HG03354 (cell line): ENCODE data around the gene KNL1.
"Not testable (repeated sequence)": the region's sequence is repeated elsewhere in the genome, so short reads cannot be mapped to it uniquely, and the experiment has no call there.

ENCODE experiments used
- ATAC-seq: cut with Tn5 transposase; IDR thresholded peaks from one replicate; pipeline ENCODE4 v1.9.1; 2021; ENCODE audit warnings: mild to moderate bottlenecking; ENCODE audit not compliant: unreplicated experiment, poor library complexity, severe bottlenecking

The KNL1 gene

GRCh38 chr15:40593588-40594428 lies at the start of gene KNL1:
Gene KNL1, plus strand, starts transcription at chr15:40594249. Its CDS starts 8,683 bp downstream, at chr15:40602932.
- ATAC-seq, result peak; percentile 73

GRCh38 chr15:40545457-40545856 lies 48.6 kb upstream of the KNL1 start:
- ATAC-seq, result no peak

GRCh38 chr15:40548610-40549009 lies 45.4 kb upstream of the KNL1 start:
- ATAC-seq, result no peak

GRCh38 chr15:40549894-40550293 lies 44.2 kb upstream of the KNL1 start:
- ATAC-seq, result no peak

- peak; percentile 85 for ATAC-seq
These were observed 43.6 kb upstream of the KNL1 start for GRCh38 chr15:40550341-40551037.

- no peak for ATAC-seq
These were observed 39.9 kb upstream of the KNL1 start for GRCh38 chr15:40554161-40554525.

- ATAC-seq, result no peak
These were observed 38.2 kb upstream of the KNL1 start for GRCh38 chr15:40555876-40556275.

GRCh38 chr15:40558952-40559742 lies 34.9 kb upstream of the KNL1 start:
- ATAC-seq, result no peak

- ATAC-seq, result no peak
These were observed 31.4 kb upstream of the KNL1 start for GRCh38 chr15:40562691-40563090.

GRCh38 chr15:40563426-40563825 lies 30.6 kb upstream of the KNL1 start:
- no peak for ATAC-seq

- ATAC-seq, result peak; percentile 96
These were observed 29.3 kb upstream of the KNL1 start, which contains the start of gene CCDC32 for GRCh38 chr15:40564591-40565332. Gene CCDC32, minus strand, starts transcription at chr15:40565042. Its CDS starts 2,027 bp downstream, at chr15:40563015.

GRCh38 chr15:40565333-40566238 lies 28.5 kb upstream of the KNL1 start:
- no peak for ATAC-seq

GRCh38 chr15:40567111-40567510 lies 26.9 kb upstream of the KNL1 start:
- ATAC-seq, result no peak

GRCh38 chr15:40569129-40569953 lies 24.7 kb upstream of the KNL1 start, which contains the start of gene RPUSD2:
Gene RPUSD2, plus strand, starts transcription at chr15:40569299. Its CDS starts 39 bp downstream, at chr15:40569338.
- peak; percentile 60 for ATAC-seq

- no peak for ATAC-seq
These were observed 18.9 kb upstream of the KNL1 start for GRCh38 chr15:40575113-40575512.

- not testable (repeated sequence) for ATAC-seq
These were observed 17.1 kb upstream of the KNL1 start for GRCh38 chr15:40576914-40577313.

- no peak for ATAC-seq
These were observed 15.2 kb upstream of the KNL1 start for GRCh38 chr15:40578892-40579291.

- ATAC-seq, result not testable (repeated sequence)
These were observed 12.3 kb upstream of the KNL1 start for GRCh38 chr15:40581796-40582195.
